ENCODE data around the gene ARHGEF16.

ARHGEF16 gene

GRCh38 chr1:3423245-3423829 is 31.1 kb upstream of the ARHGEF16 start:
- DNase-seq, result no peak

- DNase-seq, result no peak
Measured at GRCh38 chr1:3423896-3424611, 30.4 kb upstream of the ARHGEF16 start.

GRCh38 chr1:3425486-3426215 is 28.8 kb upstream of the ARHGEF16 start:
- no peak for DNase-seq

GRCh38 chr1:3426956-3427535 is 27.4 kb upstream of the ARHGEF16 start:
- DNase-seq, result no peak

GRCh38 chr1:3427711-3428704 is 26.5 kb upstream of the ARHGEF16 start:
- no peak for DNase-seq

GRCh38 chr1:3428899-3429298 is 25.6 kb upstream of the ARHGEF16 start:
- DNase-seq, result no peak

- DNase-seq, result no peak
Measured at GRCh38 chr1:3429320-3429719, 25.1 kb upstream of the ARHGEF16 start.

GRCh38 chr1:3429766-3430165 is 24.7 kb upstream of the ARHGEF16 start:
- DNase-seq, result no peak

- no peak for DNase-seq
Measured at GRCh38 chr1:3430406-3430805, 24.1 kb upstream of the ARHGEF16 start.

- no peak for DNase-seq
Measured at GRCh38 chr1:3430820-3431219, 23.6 kb upstream of the ARHGEF16 start.

- no peak for DNase-seq
Measured at GRCh38 chr1:3431266-3431665, 23.2 kb upstream of the ARHGEF16 start.

- no peak for DNase-seq
Measured at GRCh38 chr1:3431686-3432085, 22.8 kb upstream of the ARHGEF16 start.

GRCh38 chr1:3432306-3432705 is 22.2 kb upstream of the ARHGEF16 start:
- no peak for DNase-seq

GRCh38 chr1:3433076-3433475 is 21.4 kb upstream of the ARHGEF16 start:
- no peak for DNase-seq

- no peak for DNase-seq
Measured at GRCh38 chr1:3433596-3434320, 20.7 kb upstream of the ARHGEF16 start.

- no peak for DNase-seq
Measured at GRCh38 chr1:3434406-3435110, 19.9 kb upstream of the ARHGEF16 start.

GRCh38 chr1:3435666-3436065 is 18.8 kb upstream of the ARHGEF16 start:
- DNase-seq, result no peak

- no peak for DNase-seq
Measured at GRCh38 chr1:3436451-3436850, 18.0 kb upstream of the ARHGEF16 start.

- DNase-seq, result no peak
Measured at GRCh38 chr1:3436901-3437300, 17.6 kb upstream of the ARHGEF16 start.

GRCh38 chr1:3438661-3439180 is 15.7 kb upstream of the ARHGEF16 start:
- no peak for DNase-seq

All from SHP77 treated with DMSO at 0.1 percent for 48 hours (cell line).